OCI-LY1 (cell line): ENCODE results near the gene FOXJ3.

ENCODE experiments used
- EZH2 ChIP-seq: fragments of 200-600 bp; sonication (generic), shearing (Covaris generic); IDR thresholded peaks from 2 replicates; pipeline ENCODE4 v1.8.0; 2017; ENCODE audit warnings: borderline replicate concordance, mixed run types, mild to moderate bottlenecking, antibody characterized with exemption, low read length, moderate library complexity, mixed read lengths
- TF ChIP-seq, protein P1 (sequence below): fragments of 200-600 bp; sonication (generic), shearing (Covaris generic); IDR thresholded peaks from 2 replicates; pipeline ENCODE4 v1.5.1; 2017; ENCODE audit warnings: mild to moderate bottlenecking, antibody characterized with exemption, low read length, moderate library complexity, mixed read lengths

DNA sequence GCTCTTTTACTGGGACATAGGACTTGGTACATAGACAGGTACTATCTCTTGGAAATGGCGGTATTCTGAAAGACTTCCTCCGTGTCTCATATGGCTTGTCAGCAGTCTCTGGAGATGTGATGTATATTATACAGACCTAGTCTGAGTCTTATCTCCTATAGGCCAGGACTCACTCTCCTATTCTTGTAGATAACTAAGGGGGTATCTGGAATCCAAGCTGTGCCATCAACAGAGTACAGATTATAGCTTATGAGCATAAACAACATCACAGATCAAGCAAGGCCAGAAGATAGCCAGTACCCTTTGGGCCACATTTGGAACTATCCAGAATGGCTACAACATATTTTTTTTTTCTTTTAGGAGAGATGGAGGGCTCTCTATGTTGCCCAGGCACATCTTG is 29.5 kb upstream of the FOXJ3 start:
- TF ChIP-seq, protein P1, sequence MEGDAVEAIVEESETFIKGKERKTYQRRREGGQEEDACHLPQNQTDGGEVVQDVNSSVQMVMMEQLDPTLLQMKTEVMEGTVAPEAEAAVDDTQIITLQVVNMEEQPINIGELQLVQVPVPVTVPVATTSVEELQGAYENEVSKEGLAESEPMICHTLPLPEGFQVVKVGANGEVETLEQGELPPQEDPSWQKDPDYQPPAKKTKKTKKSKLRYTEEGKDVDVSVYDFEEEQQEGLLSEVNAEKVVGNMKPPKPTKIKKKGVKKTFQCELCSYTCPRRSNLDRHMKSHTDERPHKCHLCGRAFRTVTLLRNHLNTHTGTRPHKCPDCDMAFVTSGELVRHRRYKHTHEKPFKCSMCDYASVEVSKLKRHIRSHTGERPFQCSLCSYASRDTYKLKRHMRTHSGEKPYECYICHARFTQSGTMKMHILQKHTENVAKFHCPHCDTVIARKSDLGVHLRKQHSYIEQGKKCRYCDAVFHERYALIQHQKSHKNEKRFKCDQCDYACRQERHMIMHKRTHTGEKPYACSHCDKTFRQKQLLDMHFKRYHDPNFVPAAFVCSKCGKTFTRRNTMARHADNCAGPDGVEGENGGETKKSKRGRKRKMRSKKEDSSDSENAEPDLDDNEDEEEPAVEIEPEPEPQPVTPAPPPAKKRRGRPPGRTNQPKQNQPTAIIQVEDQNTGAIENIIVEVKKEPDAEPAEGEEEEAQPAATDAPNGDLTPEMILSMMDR = no peak
- TF ChIP-seq EZH2 = no peak
